MCF 10A (cell line): ENCODE results near the gene ZBED1. TPM values are rescaled to one million over a fixed set of nuclear protein-coding genes. Genes with fewer than 3 reads are reported as not detected.

Experiments used
- BruUV-seq: library from RNA; stranded (reverse); fragments of 400-500 nt; replicated peaks from 2 replicates; lab custom pipeline; 2021; lab: Mats Ljungman, UMichigan
- CTCF ChIA-PET: fragments of 300-600 bp; sonication (Branson Sonifier 250); formaldehyde crosslinking; extraction: SDS; loops from one replicate; lab custom pipeline; 2021; ENCODE audit warnings: antibody characterized with exemption, inconsistent platforms; lab: Yijun Ruan, JAX
- POLR2A ChIA-PET: fragments of 300-600, 350-650 bp; sonication (Branson Sonifier 250); formaldehyde crosslinking; extraction: SDS; loops from one replicate; lab custom pipeline; 2020; ENCODE audit warnings: antibody characterized with exemption, inconsistent platforms; lab: Yijun Ruan, JAX
- DNase-seq: peaks from one replicate; pipeline ENCODE4 v3.0.0-alpha.2; 2018; ENCODE audit not compliant: unreplicated experiment
- H3K27ac Mint-ChIP-seq: one replicate; pipeline ENCODE4 v1.8.0; 2022; ENCODE audit warnings: mild to moderate bottlenecking, low read depth, mixed read lengths; ENCODE audit not compliant: unreplicated experiment
- H3K27me3 Mint-ChIP-seq: one replicate; pipeline ENCODE4 v1.8.0; 2022; ENCODE audit warnings: mixed read lengths; ENCODE audit not compliant: insufficient read depth, unreplicated experiment
- H3K36me3 Mint-ChIP-seq: one replicate; pipeline ENCODE4 v1.8.0; 2022; ENCODE audit warnings: mild to moderate bottlenecking, moderate library complexity, mixed read lengths; ENCODE audit not compliant: insufficient read depth, unreplicated experiment
- H3K4me1 Mint-ChIP-seq: one replicate; pipeline ENCODE4 v1.8.0; 2022; ENCODE audit warnings: mixed read lengths; ENCODE audit not compliant: insufficient read depth, unreplicated experiment
- H3K4me3 Mint-ChIP-seq: one replicate; pipeline ENCODE4 v1.8.0; 2022; ENCODE audit warnings: mild to moderate bottlenecking, moderate library complexity, mixed read lengths; ENCODE audit not compliant: unreplicated experiment
- H3K9me3 Mint-ChIP-seq: one replicate; pipeline ENCODE4 v1.8.0; 2022; ENCODE audit warnings: mixed read lengths; ENCODE audit not compliant: unreplicated experiment
- CTCF ChIP-seq: fragments of 200-600 bp; IDR thresholded peaks from one replicate; pipeline ENCODE4 v1.8.0; 2022; ENCODE audit warnings: antibody characterized with exemption, mild to moderate bottlenecking; ENCODE audit not compliant: unreplicated experiment
- intact Hi-C: fragments of 100-400 bp; cut with micrococcal nuclease; formaldehyde crosslinking; loops from 2 replicates; pipeline ENCODE4 v1.14.1; 2022
- total RNA-seq: library from RNA; stranded (reverse); gene quantifications from 2 replicates; pipeline ENCODE4 v1.2.3, GENCODE V29; 2022

The ZBED1 gene
- total RNA-seq, 1 experiment from 2014 or later, result 19.6 TPM

- no peaks in the 10 kb centered on the region for H3K4me1 Mint-ChIP-seq
- H3K27me3 Mint-ChIP-seq, result no peaks in the 10 kb centered on the region
- TF ChIP-seq CTCF, result no peak
- POLR2A ChIA-PET, result no interaction called here
- BruUV-seq, result no TSS peak
- DNase-seq, result no peak
- intact Hi-C loops, result no loop called here
- CTCF ChIA-PET, result no interaction called here
- H3K27ac Mint-ChIP-seq, result no peak overlapping the region
- no peaks in the 10 kb centered on the region for H3K9me3 Mint-ChIP-seq
- H3K36me3 Mint-ChIP-seq, result peaks cover 23% of the 10 kb centered on the region
- H3K4me3 Mint-ChIP-seq, result no peak overlapping the region
Measured at GRCh38 chrX:2495595-2495994, 5.2 kb downstream of the ZBED1 start.

- Mint-ChIP-seq H3K27ac (no peak overlapping the region), H3K27me3 (no peaks in the 10 kb centered on the region), H3K4me3 (no peak overlapping the region), H3K36me3 (peaks cover 40% of the 10 kb centered on the region), H3K9me3 (no peaks in the 10 kb centered on the region), H3K4me1 (no peaks in the 10 kb centered on the region)
- intact Hi-C loops, result no loop called here
- POLR2A ChIA-PET, result no interaction called here
- CTCF ChIA-PET, result no interaction called here
- BruUV-seq, result no TSS peak
- no peak for TF ChIP-seq CTCF
- no peak for DNase-seq
Measured at GRCh38 chrX:2492531-2493218, 8.1 kb downstream of the ZBED1 start.

- Mint-ChIP-seq H3K27me3 (no peaks in the 10 kb centered on the region), H3K9me3 (no peaks in the 10 kb centered on the region), H3K36me3 (peaks cover 46% of the 10 kb centered on the region), H3K4me1 (no peaks in the 10 kb centered on the region), H3K4me3 (no peak overlapping the region), H3K27ac (no peak overlapping the region)
- no peak for TF ChIP-seq CTCF
- CTCF ChIA-PET, result no interaction called here
- intact Hi-C loops, result no loop called here
- no peak for DNase-seq
- POLR2A ChIA-PET, result no interaction called here
- BruUV-seq, result no TSS peak
Measured at GRCh38 chrX:2490634-2491033, 10.1 kb downstream of the ZBED1 start.

GRCh38 chrX:2489446-2490445 is 11.0 kb downstream of the ZBED1 start:
- ChIA-PET POLR2A (no interaction called here), CTCF (no interaction called here)
- H3K4me1 Mint-ChIP-seq, result no peaks in the 10 kb centered on the region
- H3K36me3 Mint-ChIP-seq, result peaks cover 43% of the 10 kb centered on the region
- no TSS peak for BruUV-seq
- H3K27me3 Mint-ChIP-seq, result no peaks in the 10 kb centered on the region
- no peak for TF ChIP-seq CTCF
- H3K4me3 Mint-ChIP-seq, result no peak overlapping the region
- intact Hi-C loops, result no loop called here
- H3K27ac Mint-ChIP-seq, result no peak overlapping the region
- no peaks in the 10 kb centered on the region for H3K9me3 Mint-ChIP-seq
- no peak for DNase-seq
